VCaP (cell line): ENCODE data around the gene KIF9.
"Not testable (repeated sequence)": the region's sequence is repeated elsewhere in the genome, so short reads cannot be mapped to it uniquely, and the experiment has no call there.

Source experiments
- H3K27ac ChIP-seq: fragments of 450-650 bp; 2 replicates; pipeline ENCODE4 v1.5.1; 2017
- CTCF ChIP-seq: fragments of 450-650 bp; conservative IDR thresholded peaks from 2 replicates; pipeline ENCODE4 v1.5.1; 2017; ENCODE audit warnings: mild to moderate bottlenecking, moderate library complexity

Gene KIF9

GRCh38 chr3:47298439-47298838 is 15.8 kb upstream of the KIF9 start:
- TF ChIP-seq CTCF = no peak
- H3K27ac ChIP-seq = no peak overlapping the region

GRCh38 chr3:47296562-47297302 is 14.1 kb upstream of the KIF9 start:
- no peak for TF ChIP-seq CTCF

GRCh38 chr3:47295976-47296375 is 13.4 kb upstream of the KIF9 start:
- H3K27ac ChIP-seq = no peak overlapping the region
- TF ChIP-seq CTCF = no peak

More at GRCh38 chr3:47296562-47297302, 14.1 kb upstream of the KIF9 start:
- H3K27ac ChIP-seq = no peak overlapping the region

GRCh38 chr3:47295322-47295721 is 12.7 kb upstream of the KIF9 start:
- H3K27ac ChIP-seq = no peak overlapping the region
- TF ChIP-seq CTCF = no peak

DNA sequence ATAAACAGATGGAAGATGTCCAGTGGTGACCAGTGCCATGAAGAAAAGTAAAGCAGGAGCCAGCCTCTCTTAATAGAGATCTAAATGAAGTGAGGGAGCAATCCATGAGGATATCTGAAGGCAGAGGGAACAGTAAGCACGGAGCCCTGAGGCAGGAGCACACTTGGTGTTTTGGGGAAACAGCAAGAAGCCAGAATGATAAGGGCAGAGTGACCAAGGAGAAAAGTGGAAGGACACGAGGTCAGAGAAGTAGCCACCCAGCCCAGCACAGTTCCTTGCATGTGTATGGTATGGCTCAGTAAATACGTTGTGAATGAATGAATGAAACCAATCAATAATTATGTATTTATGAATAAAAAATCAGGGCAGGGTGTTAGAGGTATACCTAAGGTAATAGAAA is 11.8 kb upstream of the KIF9 start:
- TF ChIP-seq CTCF = no peak
- H3K27ac ChIP-seq = no peak overlapping the region

DNA sequence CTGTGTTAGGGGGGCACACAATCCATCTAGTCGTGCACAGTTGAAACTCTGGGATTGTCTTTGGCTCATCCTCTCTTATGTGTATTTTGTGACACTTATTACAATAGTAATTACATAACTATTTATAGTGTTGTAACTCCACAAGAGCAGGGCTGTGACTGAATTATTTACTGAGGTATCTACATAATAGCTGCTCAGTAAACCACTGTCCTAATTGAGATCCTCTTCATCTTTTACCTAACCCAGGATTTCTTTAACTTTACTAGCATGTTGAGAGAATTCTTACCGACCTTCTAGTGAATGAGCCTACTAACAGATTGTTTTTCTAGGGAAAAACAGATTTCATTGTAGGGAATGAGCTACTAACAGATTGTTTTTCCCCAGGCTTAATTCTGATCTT is 11.2 kb upstream of the KIF9 start:
- no peak overlapping the region for H3K27ac ChIP-seq
- TF ChIP-seq CTCF = no peak

DNA sequence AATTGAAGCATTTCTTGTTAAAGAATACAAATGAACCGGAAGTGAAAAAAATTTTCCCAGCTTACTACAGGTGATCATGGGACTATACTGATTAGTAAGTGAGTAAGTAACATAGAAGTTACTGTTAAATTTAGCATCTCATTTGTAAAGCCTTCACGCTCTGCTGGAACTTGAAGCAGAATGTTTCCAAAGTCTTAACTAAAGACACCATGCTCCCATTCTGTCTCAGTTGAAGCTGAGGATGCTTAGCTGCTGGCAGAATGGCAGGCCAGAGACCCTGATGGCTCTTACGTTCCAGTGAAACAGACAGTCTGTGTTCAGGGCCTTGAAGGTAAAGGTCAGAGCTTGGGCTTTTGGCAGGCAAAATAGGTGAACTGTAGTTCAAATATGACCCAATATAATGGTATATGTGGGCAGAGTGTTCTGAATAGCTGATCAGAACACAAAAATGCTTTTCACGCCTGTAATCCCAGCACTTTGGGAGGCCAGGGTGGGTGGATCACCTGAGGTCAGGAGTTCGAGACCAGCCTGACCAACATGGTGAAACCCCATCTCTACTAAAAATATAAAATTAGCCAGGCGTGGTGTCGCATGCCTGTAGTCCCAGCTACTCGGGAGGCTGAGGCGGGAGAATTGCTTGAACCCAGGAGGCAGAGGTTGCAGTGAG is 9.3 kb upstream of the KIF9 start:
- H3K27ac ChIP-seq = not testable (repeated sequence)

DNA sequence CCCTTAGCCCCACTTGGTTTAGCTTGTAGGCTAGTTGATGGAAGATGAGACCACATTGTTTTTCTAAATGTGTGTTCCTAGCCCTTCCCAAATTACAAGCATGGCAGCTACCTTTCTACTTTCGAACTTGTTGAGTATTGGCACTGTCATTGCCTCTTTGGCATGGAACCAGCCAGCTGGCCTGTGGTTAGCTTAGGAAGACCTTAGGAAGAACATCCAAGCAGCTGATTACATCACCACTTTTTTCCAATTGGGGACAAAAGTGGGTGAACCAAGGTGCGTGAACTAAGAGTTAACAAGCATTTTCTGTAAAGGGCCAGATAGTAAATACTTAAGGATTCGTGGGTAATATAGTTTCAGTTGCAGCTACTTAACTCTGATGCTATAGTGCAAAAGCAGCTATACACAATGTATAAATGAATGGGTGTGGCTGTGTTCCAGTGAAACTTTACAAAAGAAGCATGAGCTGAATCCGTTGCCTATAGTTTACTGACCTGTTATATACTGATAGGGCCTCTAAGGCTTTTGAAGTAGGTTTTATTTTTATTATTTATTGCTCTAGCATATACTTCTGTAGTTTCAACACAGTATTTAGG is 8.7 kb upstream of the KIF9 start:
- no peak overlapping the region for H3K27ac ChIP-seq
- no peak for TF ChIP-seq CTCF
